NCI-H524 (cell line): ENCODE data around the gene PDE6H.

ENCODE experiments used
- DNase-seq, 2 experiments: peaks; one replicate each; lab custom pipeline; 2025; lab: John Stamatoyannopoulos, UW

The PDE6H gene

GRCh38 chr12:15004421-15004820, 31.6 kb downstream of the PDE6H start:
- no peak for DNase-seq

GRCh38 chr12:15005064-15005463, 32.2 kb downstream of the PDE6H start:
- peak; percentile 71 to 81 for DNase-seq

DNA sequence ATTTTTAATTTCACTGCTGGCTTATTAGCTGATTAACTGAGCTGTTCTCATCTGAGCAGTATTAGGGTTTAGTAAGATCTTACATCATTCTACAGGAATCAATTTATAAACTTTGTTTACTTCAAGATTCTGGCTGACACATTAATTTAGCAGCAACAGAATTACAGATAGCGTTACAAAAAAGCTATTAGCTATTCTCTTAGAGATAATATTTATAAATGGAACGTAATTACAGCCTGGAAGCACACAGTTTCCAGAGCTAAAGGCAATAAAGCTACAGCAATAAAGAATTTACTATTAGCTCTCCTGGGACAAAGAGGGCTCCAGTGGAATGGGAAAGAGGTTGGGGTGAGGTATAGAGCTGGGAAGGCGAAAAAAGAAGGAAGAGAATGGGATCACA, 34.7 kb downstream of the PDE6H start:
- no peak for DNase-seq

DNA sequence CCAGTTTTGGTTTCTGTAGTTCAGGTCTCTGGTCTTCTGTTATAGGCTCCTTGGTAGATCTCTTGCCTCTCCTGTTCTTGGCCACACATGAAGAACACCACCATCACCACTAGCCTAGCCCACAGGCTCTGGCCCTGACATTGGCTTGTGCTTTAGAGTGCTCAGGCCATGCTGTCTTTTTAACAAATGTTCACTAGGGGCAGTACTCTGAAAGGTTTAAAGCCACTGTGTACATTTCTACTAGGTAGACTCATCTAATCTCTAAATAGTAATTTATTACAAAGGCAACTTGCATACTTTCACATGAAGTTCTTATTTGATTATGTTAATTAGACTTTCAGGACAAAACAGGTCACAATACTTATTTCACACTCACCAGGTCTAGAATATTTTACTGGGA, 38.3 kb downstream of the PDE6H start:
- DNase-seq: peak in 1 of 2 experiments; percentile 26

DNA sequence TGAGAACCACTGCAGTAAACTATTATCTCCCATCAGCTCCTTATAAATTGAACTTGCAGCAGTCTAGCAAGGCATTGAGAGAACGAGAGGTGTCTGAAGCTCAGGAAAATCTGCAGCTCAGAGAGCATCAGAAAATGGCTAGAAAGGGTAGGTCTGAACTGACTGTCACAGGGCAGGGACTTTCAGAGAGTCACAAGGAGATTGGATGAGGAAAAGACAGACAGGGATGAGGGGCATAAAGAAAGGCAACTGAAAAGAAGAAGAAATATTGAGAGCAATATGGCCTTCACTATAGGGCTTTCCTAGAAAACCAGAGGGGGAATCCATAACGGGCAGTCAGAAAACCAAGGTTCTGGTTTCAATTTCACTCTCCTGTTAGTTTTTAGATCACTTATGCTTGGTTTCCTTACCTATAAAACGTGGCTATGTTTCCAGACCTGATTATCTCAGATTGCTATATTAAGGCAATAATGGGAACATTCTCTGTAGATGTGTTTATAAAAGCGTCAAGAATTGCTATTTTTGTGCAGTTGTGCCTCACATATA, 40.9 kb downstream of the PDE6H start:
- no peak for DNase-seq

DNA sequence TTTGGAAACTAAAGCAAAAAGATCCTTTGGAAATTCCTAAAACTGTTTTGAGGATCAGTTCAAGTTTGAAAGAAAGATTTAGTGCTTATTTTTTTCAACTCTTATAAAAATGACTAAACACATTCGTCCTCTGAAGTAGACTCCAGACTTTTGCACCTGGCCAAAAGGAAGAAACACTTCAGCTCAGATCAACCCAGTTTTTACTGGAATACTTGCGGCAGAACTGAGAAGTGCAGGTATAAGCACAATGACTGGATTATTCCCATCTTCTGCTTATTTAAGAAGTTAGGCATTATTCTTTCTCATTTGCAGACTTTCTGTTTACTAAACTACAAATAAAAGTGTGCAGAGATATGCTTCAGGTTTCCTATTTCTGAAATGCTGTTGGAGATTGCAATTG, 41.9 kb downstream of the PDE6H start:
- DNase-seq: no peak

DNA sequence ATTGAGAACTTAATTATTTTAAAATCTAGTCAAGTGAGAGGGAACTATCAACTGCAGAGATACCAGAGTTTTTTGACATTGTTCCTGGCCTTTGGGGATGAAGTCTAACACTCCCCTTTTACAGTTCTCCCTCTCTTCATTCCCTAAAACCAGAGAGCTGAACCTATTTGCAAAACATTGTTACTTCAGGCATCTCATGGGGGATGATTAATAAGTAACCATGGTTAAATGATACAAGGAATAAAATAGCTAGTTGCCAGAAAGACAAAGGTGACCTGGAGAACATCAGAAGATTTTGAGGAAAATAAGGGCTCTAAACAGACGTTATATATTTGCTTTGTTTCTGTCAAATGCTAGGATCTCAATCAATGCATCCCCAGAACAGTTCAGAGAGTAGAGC, 42.3 kb downstream of the PDE6H start:
- no peak for DNase-seq

GRCh38 chr12:15020156-15020555, 47.3 kb downstream of the PDE6H start:
- DNase-seq: no peak
